Hematopoietic multipotent progenitor cell treated with erythropoietin and hydrocortisone succinate and interleukin-3 and kit ligand, for 17 days (in vitro differentiated cells): Measurements from ENCODE around the gene MRPS25.
A peak's percentile ranks its signal among the peaks of the same experiment; 100 is the strongest.
"Not testable (repeated sequence)": the region's sequence is repeated elsewhere in the genome, so short reads cannot be mapped to it uniquely, and the experiment has no call there.

Source experiments
- DNase-seq: peaks from one replicate; pipeline ENCODE4 v3.0.0-alpha.2; 2015; ENCODE audit warnings: low spot score

The MRPS25 gene

DNA sequence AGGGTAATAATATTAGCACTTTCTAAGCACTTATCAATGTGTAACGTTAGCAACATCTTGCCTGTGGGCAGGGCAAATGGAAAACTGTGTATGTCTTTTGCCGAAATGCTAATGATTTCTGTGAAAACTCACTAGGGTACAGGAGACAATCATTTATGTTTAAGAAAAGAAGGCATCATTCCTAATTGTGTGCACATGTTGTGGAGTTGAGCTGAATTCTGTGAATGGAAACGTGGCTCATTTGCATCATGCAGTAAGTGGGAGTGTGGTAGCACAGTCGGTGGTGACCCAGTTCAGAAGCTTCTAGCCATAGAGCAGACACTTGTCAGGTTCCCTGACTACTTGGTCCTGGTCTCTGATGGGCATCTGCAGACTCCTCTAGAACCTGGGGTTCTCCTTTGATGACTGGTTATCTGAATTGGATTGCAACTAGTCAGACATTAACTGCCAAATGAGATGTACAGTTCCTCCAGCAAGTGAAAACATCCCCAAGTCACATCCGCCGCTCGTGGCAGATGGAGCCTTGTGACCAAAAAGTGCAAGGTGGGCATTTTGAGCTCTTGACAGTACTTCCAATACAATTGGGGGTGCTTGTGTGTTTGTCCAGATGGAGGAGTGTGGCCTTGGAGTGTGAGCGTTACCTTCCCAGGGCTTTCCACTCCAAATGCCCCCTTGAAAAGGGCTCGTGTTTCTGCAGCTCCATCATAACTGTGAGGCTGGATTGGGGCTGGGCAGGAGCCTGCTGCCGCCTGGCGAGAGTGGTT, 21.5 kb downstream of the MRPS25 start:
- DNase-seq = no peak

DNA sequence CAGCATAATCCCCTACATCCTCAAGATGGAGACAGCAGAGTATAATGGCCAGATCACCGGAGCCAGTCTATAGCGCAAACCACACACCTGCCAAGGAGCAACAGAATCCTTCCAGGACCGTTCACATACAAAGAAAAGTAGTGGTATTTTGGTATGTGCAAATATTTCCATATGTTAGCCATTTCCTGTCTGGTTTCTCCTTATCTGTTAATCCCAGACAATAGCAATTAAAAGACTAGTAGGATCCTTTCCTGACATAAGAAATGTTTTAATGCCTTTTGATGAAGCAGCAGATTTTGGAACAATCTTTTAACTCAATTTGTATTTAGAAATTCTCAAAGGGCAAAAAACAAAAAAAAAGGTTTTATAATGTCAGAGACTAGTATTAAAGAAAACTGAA, 22.2 kb downstream of the MRPS25 start:
- no peak for DNase-seq

DNA sequence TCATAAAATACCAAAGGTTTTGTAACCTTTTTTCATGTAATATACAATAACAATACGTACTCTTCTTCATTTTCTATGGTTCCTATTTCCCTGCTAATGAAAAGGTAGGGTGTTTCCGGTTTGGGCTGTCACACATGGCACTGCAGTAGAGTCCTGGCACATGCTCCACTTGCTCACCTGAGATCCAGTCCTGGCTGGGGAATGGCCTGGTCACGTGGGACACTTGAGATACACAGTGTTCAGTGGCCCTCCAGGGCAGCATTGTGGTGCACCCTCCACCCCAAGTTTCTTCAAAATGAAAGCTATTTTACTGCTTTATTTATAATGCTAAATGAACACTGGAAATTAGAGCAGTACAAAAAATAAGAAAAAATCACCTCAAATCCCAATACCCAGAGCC, 23.2 kb downstream of the MRPS25 start:
- DNase-seq = no peak

DNA sequence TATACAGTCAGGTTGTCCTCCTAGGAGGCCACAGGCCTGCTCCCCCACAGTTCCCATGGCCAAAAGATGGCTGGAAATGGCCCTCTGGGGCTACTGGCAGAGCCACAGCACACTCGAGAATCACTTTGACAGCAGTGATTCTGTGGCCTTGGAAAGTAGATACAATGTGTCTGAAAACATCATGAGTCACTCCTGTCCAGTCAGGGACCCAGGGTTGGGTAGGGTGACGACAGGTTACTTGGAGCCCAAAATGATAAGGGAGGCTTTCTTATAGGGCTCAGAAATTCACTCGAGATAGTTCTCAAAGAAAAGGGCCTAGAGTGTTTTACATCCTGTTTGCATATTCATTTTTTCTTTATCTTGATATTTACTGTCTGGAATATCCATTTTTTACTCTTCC, 24.3 kb downstream of the MRPS25 start:
- no peak for DNase-seq

DNA sequence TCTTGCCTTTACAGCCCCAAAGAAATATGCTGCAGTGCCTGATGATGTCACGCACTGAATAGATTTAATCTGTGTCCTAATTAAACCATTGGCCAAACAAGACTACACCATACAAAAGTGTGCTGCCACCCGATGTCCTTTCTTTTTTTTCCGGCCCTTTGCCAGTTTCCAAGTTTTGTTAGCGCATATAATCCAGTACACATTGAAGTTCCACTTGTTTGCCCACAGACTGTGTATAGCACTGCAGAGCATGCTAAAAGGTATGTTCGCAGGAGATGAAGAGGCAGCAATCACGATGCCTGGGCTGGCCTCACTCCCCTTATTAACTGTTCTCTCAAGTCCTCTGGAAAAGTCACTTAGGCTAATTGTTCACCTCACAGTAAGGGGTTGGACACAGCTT, 26.8 kb downstream of the MRPS25 start:
- no peak for DNase-seq

DNA sequence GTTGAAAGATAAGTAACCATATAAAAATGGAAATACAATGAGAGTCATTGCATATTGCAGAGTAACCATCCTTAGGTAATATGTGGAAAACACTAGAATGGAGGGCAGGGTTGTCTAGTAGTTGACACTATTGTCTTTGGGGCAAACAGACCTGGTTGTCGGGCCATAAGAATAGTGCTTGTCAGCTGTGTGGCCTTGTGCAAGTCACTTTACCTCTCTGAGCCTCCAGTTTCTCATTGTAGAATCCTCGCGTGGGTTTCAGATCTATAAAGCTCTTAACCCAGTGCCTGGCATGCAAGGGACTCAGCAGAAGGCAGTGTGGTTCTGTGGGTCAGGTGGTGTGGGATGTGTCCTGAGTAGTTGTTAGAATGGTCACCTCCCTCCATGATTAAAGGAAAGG, 32.0 kb downstream of the MRPS25 start:
- DNase-seq = no peak

DNA sequence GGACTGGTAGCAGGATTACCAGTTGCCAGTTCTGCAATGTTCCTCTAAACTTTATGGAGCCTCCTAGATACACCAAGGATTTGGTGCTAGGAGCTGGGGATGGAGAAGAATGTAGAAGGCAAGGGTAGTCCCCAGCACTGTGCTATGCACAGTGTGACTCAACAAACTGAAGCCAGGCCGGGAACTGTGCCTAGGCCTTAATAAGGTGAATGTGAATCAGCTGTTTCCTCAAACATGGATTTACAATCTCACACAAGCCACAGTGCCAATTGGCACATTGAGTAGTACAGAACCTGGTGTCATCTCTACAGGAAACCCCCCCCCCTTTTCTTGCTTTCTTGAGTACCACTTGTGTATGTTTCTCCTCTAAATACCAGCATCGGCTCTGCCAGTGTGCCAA, 32.5 kb downstream of the MRPS25 start:
- no peak for DNase-seq

DNA sequence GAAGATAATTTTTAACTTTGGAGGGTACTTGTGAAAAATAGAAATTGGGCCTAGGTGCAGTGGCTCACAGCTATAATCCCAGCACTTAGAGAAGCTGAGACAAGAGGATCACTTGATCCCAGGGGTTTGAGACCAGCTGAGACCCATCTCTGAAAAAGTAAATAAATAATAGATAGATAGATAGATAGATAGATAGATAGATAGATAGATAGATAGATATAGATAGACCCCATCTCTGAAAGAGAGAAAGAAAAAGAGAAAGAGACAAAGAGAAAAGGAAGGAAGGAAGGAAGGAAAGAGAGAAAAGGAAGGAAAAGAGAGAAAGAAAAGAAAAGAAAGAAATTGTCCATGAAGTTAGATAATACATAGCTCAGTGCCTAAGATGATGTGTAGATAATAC, 35.5 kb downstream of the MRPS25 start:
- no peak for DNase-seq

DNA sequence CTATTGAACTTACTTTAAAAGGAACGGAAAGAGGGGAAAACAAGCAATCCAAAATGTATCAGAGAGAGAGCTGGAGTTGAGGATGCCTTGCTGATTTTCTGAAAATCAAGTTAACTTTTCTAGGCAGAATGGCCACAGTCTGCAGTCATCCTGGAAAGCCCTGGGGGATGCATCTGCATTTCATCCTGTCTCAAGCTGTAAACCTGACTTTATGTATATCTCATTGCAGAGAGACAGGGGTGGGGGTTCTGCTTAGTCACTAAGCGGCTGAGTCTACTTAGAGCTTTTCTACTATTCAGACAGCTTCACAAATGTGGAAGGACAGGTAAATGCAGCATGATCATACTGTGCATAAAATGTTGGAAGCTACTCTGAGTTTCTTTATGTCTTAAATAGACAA, 41.4 kb downstream of the MRPS25 start:
- no peak for DNase-seq

DNA sequence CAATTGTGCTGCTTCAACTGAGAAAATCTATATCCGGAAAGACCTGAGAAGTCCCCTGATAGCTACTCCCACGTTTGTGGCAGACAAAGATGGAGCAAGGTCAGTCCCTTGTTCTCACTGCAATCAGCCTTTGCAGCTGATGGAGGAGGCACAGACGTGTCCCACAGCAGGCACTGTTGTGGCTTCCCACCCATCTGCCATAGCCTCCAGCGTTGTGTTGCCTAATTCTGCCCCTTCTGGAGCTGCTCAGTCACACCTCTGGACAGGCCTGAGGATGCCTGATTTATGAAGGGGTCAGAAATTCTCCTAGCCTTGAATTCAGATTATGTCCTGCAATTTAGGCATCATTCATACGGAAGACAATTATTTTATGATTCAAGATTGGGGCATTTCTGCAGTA, 41.9 kb downstream of the MRPS25 start:
- no peak for DNase-seq

DNA sequence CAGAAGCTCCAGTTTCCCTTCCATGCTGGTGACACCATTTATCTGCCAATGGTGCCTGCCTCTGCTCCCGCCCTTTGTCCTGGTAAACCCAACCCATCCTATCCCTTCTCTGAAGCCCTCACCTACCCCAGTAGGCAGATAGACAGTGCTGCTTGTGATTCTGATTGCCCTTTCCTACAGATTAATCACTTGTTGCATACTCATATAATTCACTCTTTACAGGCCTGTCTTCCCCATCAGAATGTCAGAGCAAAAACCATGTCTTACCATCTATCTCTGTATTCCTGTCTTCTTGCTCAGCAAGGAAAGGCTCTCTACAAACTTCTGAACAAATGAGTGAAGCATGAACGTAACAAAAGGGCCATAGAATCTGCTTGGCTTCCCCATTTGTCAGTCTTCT, 47.9 kb downstream of the MRPS25 start:
- DNase-seq = no peak

DNA sequence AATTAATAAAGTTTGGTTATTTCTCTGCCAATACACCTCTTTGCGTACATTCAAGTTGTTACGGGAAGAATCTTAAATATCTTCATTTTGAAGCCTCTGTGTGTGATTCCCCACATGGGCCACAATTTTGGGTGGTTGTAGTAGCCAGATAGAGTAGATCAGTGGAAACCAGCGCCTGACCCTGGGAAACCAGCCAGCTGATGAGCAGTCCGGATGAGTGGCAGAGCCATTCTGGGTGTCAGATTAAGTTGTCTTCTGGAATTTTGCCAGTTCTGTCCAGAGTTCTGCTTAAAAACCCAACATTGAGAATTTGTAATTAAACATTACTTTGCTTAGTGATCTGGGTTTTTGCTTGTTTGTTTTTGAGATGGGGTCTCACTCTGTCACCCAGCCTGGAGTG, 49.7 kb downstream of the MRPS25 start:
- peak; percentile 76 for DNase-seq

DNA sequence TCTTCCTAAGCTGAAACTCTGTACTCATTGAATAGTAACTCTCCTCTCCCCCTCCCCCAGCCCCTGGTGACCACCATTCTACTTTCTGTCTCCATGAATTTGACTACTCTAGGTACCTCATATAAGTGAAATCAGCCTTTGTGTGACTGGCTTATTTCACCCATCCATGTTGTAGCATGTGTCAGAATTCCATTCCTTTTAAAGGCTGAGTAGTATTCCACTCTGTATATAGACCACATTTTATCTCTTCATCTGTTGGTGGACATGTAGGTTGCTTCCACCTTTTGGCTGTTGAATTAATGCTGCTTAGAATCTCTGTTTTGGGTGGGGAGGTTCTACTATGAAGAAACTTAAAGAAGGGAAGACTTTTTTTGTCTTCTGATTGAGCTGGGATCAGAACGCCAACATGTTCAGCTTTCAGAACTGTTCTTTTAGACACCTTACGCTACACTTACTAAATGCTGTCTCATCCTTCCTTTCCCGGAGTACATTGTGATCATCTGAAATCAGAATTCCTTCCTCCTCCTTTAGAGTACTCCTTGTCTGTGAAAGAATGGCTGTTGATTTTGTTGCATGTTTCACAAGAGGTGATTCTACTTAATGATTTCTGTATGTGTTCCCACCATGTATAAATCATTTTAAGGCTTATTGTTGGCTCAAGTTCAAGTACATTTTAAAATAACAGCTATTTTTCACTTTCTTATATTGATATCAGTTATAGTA, 50.3 kb downstream of the MRPS25 start:
- no peak for DNase-seq

DNA sequence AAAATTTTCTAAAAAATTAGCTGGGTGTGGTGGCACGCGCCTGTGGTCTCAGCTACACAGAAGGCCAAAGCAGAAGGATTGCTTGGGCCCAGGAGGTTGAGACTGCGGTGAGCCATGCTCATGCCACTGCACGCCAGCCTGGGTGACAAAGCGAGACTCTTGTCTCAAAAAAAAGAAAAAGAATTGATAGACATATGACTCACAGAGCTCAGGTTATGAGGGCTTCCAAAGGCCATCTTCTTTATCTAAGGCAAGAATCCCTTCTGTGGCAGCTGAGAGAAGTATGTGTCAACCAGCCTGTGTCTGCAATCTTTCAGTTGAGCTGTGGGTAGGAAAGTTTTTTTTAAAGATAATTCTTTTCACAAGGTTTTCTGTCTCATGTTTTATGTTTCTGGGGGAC, 53.9 kb downstream of the MRPS25 start:
- DNase-seq = no peak

DNA sequence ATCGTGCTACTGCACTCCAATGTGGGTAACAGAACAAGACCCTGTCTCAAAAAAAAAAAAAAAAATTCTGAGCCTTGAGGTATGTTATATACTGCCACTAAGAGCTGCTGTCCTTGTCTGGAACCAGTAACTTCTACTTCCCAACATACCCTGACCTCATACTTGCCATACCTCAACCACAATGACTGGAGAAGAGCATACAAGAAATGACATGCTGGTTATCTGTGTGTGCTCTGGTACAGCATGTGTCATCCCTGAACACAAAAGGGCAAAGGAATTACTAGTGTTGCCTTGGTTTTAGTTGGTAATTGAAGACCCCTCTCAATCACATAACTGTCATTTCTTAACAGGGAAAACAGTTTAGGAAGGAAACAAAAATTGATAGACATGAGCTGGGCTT, 54.5 kb downstream of the MRPS25 start:
- DNase-seq = no peak

DNA sequence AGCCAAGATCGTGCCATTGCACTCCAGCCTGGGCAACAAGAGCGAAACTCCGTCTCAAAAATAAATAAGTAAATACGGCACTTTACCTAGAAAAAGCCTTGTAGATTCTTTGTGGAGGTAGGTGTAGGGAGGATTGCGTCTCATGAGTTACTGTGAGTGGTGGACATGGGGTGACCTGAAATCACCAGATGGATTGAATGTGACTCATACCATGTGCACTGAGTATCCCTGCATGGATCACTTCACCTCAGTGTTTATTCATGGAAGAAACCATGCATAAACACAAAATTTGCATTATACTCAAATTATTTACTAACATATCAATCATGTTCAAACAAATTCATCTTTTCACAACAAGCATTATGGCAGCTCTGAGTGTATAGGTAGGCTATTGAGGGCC, 55.9 kb downstream of the MRPS25 start:
- no peak for DNase-seq

DNA sequence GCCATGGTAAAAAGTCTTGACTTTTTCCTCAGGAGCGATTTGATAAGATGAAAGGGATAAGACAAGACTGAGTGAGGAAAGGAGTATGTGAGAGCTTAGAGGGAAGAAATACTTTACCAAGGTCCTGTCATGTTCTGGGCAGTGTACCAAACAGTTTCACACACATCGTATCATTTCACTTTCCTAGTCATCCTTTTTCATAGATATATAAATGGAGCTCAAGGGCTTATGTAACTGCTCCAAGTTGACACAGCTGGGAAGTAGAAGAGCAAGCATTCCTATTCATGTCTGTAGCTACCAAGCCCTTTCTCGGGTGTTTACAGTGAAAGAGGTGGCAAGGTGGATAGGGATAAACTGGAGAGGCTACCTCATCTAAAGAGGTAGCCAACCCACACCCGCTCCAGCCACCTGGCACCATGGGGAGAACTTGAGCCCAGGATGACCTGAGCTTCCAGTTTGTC, 57.4 kb downstream of the MRPS25 start:
- DNase-seq = no peak

DNA sequence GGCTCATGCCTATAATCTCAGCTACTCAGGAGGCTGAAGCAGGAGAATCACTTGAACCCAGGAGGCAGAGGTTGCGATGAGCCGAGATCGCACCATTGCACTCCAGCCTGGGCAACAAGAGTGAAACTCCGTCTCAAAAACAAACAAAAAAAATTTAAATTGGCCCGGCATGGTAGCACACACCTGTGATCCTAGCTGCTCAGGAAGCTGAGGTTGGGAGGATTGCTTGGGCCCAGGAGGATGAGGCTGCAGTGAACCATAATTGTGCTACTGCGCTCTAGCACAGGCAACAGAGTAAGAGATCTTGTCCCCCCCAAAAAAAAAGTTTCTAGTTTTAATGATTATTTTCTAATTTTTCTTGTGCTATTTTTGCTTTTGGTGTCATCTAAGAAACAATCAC, 65.9 kb downstream of the MRPS25 start:
- DNase-seq = not testable (repeated sequence)
